ENCODE results near the gene INA.
"Not testable (repeated sequence)": the region's sequence is repeated elsewhere in the genome, so short reads cannot be mapped to it uniquely, and the experiment has no call there.

INA gene

DNA sequence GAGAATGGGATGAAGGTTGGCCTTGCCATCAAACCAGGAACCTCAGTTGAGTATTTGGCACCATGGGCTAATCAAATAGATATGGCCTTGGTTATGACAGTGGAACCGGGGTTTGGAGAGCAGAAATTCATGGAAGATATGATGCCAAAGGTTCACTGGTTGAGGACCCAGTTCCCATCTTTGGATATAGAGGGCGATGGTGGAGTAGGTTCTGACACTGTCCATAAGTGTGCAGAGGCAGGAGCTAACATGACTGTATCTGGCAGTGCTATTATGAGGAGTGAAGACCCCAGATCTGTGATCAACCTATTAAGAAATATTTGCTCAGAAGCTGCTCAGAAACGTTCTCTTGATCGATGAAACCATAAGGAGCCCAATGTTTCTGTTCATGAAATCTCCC lies 30.6 kb upstream of the INA start:
- Histone ChIP-seq H3K9me3 (ENCODE audit: control insufficient read depth, low read length) (no peaks in the 10 kb centered on the region), H3K36me3 (ENCODE audit: control insufficient read depth, insufficient read depth, low read length, severe bottlenecking) (no peaks in the 10 kb centered on the region), H3K4me1 (ENCODE audit: control insufficient read depth, insufficient read depth, low read length) (peaks cover 9% of the 10 kb centered on the region), H3K9ac (ENCODE audit: low read length) (no peak overlapping the region), H3K27me3 (replicated peaks; ENCODE audit: control insufficient read depth, insufficient read depth, low read length) (no peaks in the 10 kb centered on the region), H3K4me3 (ENCODE audit: low read length) (no peak overlapping the region)
- DNase-seq (ENCODE audit: low read depth): no peak

DNA sequence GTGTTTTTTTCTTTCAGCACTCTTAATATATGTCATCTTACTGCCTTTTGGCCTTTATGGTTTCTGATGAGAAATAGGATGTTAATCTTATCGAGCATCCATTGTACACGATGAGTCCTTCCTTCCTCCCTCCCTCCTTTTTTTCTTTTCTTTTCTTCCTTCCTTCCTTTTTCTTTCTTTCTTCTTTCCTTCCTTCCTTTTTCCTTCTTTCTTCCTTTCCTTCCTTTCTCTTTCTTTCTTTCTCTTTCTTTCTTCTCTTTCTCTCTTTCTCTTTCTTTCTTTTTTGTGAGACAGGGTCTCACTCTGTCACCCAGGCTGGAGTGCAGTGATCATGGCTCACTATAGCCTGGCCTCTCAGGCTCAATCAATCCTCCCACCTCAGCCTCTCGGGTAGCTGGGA lies 22.8 kb upstream of the INA start:
- Histone ChIP-seq H3K9me3 (ENCODE audit: control insufficient read depth, low read length) (peaks cover 6% of the 10 kb centered on the region), H3K36me3 (ENCODE audit: control insufficient read depth, insufficient read depth, low read length, severe bottlenecking) (no peaks in the 10 kb centered on the region), H3K27me3 (replicated peaks; ENCODE audit: control insufficient read depth, insufficient read depth, low read length) (no peaks in the 10 kb centered on the region), H3K4me1 (ENCODE audit: control insufficient read depth, insufficient read depth, low read length) (no peaks in the 10 kb centered on the region), H3K4me3 (ENCODE audit: low read length) (no peak overlapping the region), H3K9ac (ENCODE audit: low read length) (no peak overlapping the region)
- DNase-seq (ENCODE audit: low read depth): no peak

DNA sequence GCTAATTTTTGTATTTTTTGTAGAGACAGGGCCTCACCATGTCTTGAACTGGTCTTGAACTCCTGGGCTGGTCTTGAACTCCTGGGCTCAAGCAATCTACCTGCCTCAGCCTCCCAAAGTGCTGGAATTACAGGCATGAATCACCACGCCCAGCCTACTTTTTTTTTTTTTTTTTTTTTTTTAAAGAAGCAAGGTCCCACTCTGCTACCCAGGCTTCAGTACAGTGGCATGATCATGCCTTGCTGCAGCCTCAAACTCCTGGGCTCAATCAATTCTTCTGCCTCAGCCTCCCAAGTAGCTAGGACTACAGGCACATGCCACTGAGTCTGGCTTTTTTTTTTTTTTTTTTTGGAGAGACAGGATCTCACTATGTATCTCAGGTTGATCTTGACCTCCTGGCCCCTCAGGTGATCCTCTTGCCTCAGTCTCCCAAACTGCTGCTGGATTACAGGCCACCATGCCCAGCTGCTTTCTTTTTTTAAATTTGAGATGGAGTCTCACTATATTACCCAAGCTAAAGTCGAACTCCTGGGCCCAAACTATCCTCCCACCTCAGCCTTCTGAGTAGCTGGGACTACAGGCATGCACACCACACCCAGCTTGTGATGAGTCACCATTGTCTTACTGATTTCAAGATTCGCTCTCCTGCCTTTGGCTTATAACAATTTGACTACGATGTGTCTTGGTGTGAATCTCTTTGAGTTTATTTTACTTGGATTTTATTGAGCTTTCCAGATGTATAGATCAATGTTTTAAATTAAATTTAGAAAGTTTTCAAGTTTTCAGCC lies 22.2 kb upstream of the INA start:
- no peak overlapping the region for H3K4me3 ChIP-seq (ENCODE audit: low read length)
- H3K36me3 ChIP-seq (ENCODE audit: control insufficient read depth, insufficient read depth, low read length, severe bottlenecking): no peaks in the 10 kb centered on the region
- no peaks in the 10 kb centered on the region for H3K27me3 ChIP-seq (replicated peaks; ENCODE audit: control insufficient read depth, insufficient read depth, low read length)
- DNase-seq (ENCODE audit: low read depth): peak; percentile 40
- no peaks in the 10 kb centered on the region for H3K4me1 ChIP-seq (ENCODE audit: control insufficient read depth, insufficient read depth, low read length)
- peaks cover 7% of the 10 kb centered on the region for H3K9me3 ChIP-seq (ENCODE audit: control insufficient read depth, low read length)
- H3K9ac ChIP-seq (ENCODE audit: low read length): no peak overlapping the region

DNA sequence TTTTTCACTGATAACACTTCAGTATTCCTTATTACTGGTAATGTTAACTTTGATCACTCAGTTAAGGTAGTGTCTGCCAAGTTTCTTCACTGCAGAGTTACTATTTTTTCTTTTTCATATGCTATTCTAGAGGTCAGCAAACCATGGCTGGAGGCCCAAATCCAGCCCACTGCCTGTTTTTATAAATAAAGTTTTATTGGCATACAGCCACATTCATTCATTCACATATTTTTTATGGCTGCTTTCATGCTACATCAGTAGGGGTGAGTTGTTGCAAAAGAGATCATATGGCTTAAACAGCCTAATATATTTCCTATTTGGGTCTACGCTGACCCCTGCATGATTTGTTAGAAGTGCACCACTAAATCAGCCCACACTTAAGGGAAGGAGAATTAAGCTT lies 20.3 kb upstream of the INA start:
- no peaks in the 10 kb centered on the region for H3K4me1 ChIP-seq (ENCODE audit: control insufficient read depth, insufficient read depth, low read length)
- H3K9me3 ChIP-seq (ENCODE audit: control insufficient read depth, low read length): peaks cover 7% of the 10 kb centered on the region
- no peaks in the 10 kb centered on the region for H3K36me3 ChIP-seq (ENCODE audit: control insufficient read depth, insufficient read depth, low read length, severe bottlenecking)
- no peak overlapping the region for H3K4me3 ChIP-seq (ENCODE audit: low read length)
- no peaks in the 10 kb centered on the region for H3K27me3 ChIP-seq (replicated peaks; ENCODE audit: control insufficient read depth, insufficient read depth, low read length)
- no peak for DNase-seq (ENCODE audit: low read depth)
- no peak overlapping the region for H3K9ac ChIP-seq (ENCODE audit: low read length)

DNA sequence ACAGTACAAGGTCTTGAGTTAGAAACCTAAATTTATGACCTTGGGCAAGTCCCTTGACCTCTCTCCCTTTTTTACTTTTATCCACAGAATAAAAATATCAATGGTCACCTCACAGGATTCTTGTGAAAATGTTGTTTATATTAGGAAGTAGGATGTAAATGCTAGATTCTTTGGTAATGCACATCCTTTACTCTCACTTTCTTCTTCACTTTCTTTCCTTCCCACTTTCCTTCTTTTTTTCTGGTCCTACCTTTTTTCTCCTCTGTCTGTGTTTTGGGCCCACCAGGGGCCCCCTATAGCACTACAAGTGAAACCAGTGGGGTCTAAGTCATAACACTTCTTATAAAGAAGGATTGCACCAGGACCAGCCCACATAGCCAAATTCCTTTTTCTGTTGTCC lies 19.1 kb upstream of the INA start:
- peaks cover 6% of the 10 kb centered on the region for H3K27me3 ChIP-seq (replicated peaks; ENCODE audit: control insufficient read depth, insufficient read depth, low read length)
- no peak overlapping the region for H3K4me3 ChIP-seq (ENCODE audit: low read length)
- H3K4me1 ChIP-seq (ENCODE audit: control insufficient read depth, insufficient read depth, low read length): no peaks in the 10 kb centered on the region
- H3K9ac ChIP-seq (ENCODE audit: low read length): no peak overlapping the region
- no peaks in the 10 kb centered on the region for H3K36me3 ChIP-seq (ENCODE audit: control insufficient read depth, insufficient read depth, low read length, severe bottlenecking)
- DNase-seq (ENCODE audit: low read depth): no peak
- peaks cover 7% of the 10 kb centered on the region for H3K9me3 ChIP-seq (ENCODE audit: control insufficient read depth, low read length)

DNA sequence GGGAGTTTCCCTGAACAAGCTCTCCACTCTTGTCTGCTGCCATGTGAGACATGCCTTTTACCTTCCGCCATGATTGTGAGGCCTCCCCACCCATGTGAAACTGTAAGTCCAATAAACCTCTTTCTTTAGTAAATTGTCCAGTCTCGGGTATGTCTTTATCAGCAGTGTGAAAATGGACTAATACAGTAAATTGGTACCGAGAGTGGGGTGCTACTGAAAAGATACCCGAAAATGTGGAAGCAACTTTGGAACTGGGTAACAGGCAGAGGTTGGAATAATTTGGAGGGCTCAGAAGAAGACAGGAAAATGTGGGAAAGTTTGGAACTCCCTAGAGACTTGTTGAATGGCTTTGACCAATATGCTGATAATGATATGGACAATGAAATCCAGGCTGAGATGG lies 18.0 kb upstream of the INA start:
- H3K4me1 ChIP-seq (ENCODE audit: control insufficient read depth, insufficient read depth, low read length); H3K4me3 ChIP-seq (ENCODE audit: low read length); H3K9ac ChIP-seq (ENCODE audit: low read length); H3K9me3 ChIP-seq (ENCODE audit: control insufficient read depth, low read length); H3K36me3 ChIP-seq (ENCODE audit: control insufficient read depth, insufficient read depth, low read length, severe bottlenecking); DNase-seq (ENCODE audit: low read depth): not testable (repeated sequence)
- peaks cover 10% of the 10 kb centered on the region for H3K27me3 ChIP-seq (replicated peaks; ENCODE audit: control insufficient read depth, insufficient read depth, low read length)

DNA sequence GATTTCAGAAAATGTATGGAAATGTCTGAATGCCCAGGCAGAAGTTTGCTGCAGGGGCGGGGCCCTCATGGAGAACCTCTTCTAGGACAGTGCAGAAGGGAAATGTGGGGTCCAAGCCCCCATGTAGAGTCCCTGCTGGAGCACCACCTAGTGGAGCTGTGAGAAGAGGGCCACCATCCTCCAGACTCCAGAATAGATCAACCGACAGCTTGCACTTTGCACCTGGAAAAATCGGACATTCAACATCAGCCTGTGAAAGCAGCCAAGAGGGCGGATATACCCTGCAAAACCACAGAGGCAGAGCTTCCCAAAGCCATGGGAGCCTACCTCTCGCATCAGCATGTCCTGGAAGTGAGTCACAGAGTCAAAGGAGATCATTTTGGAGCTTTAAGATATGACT lies 16.9 kb upstream of the INA start:
- Histone ChIP-seq H3K9me3 (ENCODE audit: control insufficient read depth, low read length) (peaks cover 7% of the 10 kb centered on the region), H3K4me3 (ENCODE audit: low read length) (no peak overlapping the region), H3K36me3 (ENCODE audit: control insufficient read depth, insufficient read depth, low read length, severe bottlenecking) (no peaks in the 10 kb centered on the region), H3K9ac (ENCODE audit: low read length) (no peak overlapping the region), H3K27me3 (replicated peaks; ENCODE audit: control insufficient read depth, insufficient read depth, low read length) (peaks cover 10% of the 10 kb centered on the region), H3K4me1 (ENCODE audit: control insufficient read depth, insufficient read depth, low read length) (no peaks in the 10 kb centered on the region)
- DNase-seq (ENCODE audit: low read depth): no peak

DNA sequence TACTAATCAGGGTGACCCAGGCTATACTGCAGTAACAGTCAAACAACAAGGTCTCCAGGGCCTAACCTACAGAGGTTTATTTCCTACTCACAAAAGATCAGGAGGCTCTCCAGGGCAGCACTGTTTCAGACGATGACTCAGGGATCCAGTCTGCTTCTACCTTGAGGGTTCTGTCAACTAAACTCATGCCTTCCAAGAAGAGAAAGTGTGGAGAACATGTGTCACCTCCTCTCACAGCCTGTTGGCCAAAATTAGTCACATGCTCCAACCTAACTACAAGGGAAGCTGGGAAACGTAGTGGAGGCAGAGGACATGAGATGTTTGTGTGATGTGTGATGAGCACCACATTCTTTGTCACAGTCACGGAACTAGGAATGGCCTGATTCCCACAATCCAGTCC lies 14.7 kb upstream of the INA start:
- Histone ChIP-seq H3K9ac (ENCODE audit: low read length) (no peak overlapping the region), H3K36me3 (ENCODE audit: control insufficient read depth, insufficient read depth, low read length, severe bottlenecking) (no peaks in the 10 kb centered on the region), H3K27me3 (replicated peaks; ENCODE audit: control insufficient read depth, insufficient read depth, low read length) (peaks cover 23% of the 10 kb centered on the region), H3K4me1 (ENCODE audit: control insufficient read depth, insufficient read depth, low read length) (no peaks in the 10 kb centered on the region), H3K9me3 (ENCODE audit: control insufficient read depth, low read length) (peaks cover 7% of the 10 kb centered on the region), H3K4me3 (ENCODE audit: low read length) (no peak overlapping the region)
- no peak for DNase-seq (ENCODE audit: low read depth)

DNA sequence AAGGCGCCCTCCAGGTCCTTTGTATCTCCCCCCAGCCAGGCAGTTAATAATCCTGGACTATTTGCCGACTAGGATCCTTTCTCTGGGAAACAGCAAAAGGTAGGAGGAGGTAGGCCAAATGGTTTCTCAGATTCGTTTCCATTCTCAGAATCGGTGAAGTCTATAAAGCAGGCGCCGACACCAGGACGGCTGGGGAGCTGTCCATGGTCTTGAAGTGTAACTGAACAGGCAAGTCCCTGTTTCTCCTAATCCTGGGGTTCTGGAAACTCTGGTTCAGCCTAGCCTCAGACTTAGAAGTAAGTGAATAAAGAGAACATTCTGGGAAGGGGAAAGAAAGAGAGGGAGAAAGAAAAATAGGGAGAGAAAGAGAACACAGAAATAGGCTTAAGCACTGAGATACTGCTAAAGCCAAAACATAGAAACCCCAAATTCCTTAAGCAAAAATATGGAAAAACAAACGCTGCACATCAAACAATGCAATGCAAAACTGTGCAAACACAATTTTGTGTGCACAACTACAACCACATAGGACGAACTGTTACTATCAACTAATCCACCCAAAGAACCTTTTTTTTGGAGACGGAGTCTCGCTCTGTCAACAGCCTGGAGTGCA lies 11.1 kb upstream of the INA start:
- no peaks in the 10 kb centered on the region for H3K4me1 ChIP-seq (ENCODE audit: control insufficient read depth, insufficient read depth, low read length)
- peak; percentile 86 for DNase-seq (ENCODE audit: low read depth)
- H3K4me3 ChIP-seq (ENCODE audit: low read length): no peak overlapping the region
- peaks cover 30% of the 10 kb centered on the region for H3K27me3 ChIP-seq (replicated peaks; ENCODE audit: control insufficient read depth, insufficient read depth, low read length)
- no peaks in the 10 kb centered on the region for H3K36me3 ChIP-seq (ENCODE audit: control insufficient read depth, insufficient read depth, low read length, severe bottlenecking)
- H3K9me3 ChIP-seq (ENCODE audit: control insufficient read depth, low read length): no peaks in the 10 kb centered on the region
- no peak overlapping the region for H3K9ac ChIP-seq (ENCODE audit: low read length)

DNA sequence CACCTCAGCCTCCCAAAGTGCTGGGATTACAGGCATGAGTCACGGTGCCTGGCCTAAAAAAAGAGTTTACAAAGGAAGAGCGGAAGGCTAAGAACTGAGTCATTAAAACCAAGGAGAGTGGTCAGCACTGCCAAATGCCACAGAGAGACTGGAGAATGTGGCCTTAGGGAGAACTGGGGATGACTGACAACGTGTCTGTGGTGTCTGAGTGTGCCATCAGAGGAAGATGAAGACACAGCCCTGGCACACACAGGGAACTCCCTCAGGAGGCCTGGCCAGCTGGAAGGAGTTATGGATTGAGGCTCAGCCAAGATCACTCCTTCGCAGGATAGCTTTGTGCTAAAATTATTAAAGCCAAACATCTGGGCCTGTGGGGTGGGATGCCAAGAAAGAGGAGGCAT lies 3.9 kb upstream of the INA start:
- Histone ChIP-seq H3K4me3 (ENCODE audit: low read length) (no peak overlapping the region), H3K27me3 (replicated peaks; ENCODE audit: control insufficient read depth, insufficient read depth, low read length) (peaks cover 31% of the 10 kb centered on the region), H3K9me3 (ENCODE audit: control insufficient read depth, low read length) (no peaks in the 10 kb centered on the region), H3K4me1 (ENCODE audit: control insufficient read depth, insufficient read depth, low read length) (peaks cover 14% of the 10 kb centered on the region), H3K9ac (ENCODE audit: low read length) (no peak overlapping the region), H3K36me3 (ENCODE audit: control insufficient read depth, insufficient read depth, low read length, severe bottlenecking) (no peaks in the 10 kb centered on the region)
- peak; percentile 97 for DNase-seq (ENCODE audit: low read depth)

DNA sequence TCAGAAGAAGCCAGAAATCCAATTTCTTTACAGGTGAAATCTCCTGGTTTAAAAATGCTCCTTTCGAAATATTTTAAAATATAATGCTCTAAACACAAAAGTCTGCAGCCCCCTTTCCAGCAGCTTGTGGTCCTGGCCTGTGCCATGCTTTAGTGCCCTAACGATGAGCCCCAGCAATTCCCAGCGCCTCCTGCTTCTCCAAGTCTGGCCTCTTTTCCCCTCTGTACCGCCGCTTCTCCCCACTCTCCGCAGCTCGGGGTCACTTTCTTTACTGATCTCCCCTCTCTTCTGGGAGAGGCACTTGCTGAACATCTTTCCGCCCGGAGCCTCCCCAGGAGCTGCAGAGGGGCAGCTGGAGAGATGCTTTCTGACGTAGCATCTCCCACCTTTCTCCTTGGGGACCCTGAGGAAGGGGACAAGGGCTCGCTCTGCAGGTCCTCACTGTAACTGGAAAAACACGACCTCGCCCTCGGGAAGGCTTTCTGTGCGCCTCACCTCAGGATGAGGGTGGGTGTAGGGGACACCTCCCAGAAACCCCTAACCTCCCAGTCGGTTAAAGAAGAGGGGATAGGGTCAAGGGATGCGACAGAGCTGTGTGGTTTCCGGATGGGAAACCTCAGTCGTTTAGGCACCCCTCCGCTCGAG lies 565 bp upstream of the INA start:
- Histone ChIP-seq H3K36me3 (ENCODE audit: control insufficient read depth, insufficient read depth, low read length, severe bottlenecking) (no peaks in the 10 kb centered on the region), H3K9me3 (ENCODE audit: control insufficient read depth, low read length) (peaks cover 7% of the 10 kb centered on the region), H3K27me3 (replicated peaks; ENCODE audit: control insufficient read depth, insufficient read depth, low read length) (peaks cover 56% of the 10 kb centered on the region), H3K4me1 (ENCODE audit: control insufficient read depth, insufficient read depth, low read length) (peaks cover 14% of the 10 kb centered on the region), H3K4me3 (ENCODE audit: low read length) (no peak overlapping the region), H3K9ac (ENCODE audit: low read length) (no peak overlapping the region)
- DNase-seq (ENCODE audit: low read depth): no peak
